H1 (cell line): ENCODE data around the gene TMPRSS9.

ENCODE experiments used
- SAP30 ChIP-seq: fragments of 300-600 bp; sonication (generic); IDR thresholded peaks from 2 replicates; pipeline ENCODE4 v1.7.1; 2012; ENCODE audit warnings: low read length, moderate library complexity, mild to moderate bottlenecking, inconsistent platforms; ENCODE audit not compliant: insufficient read depth, insufficient replicate concordance
- TEAD4 ChIP-seq: IDR thresholded peaks from 2 replicates; pipeline ENCODE4 v1.6.1; 2012; ENCODE audit warnings: low read depth, low read length, inconsistent platforms, mixed read lengths
- TF ChIP-seq, protein P1 (sequence below): IDR thresholded peaks from 2 replicates; pipeline ENCODE4 v1.6.1; 2011; ENCODE audit warnings: low read length, improper control_type of control experiment
- TF ChIP-seq, protein P2 (sequence below), 3 experiments: IDR thresholded peaks; 1 replicate in 2 of 3; 2 replicates in 1 of 3; pipeline versions ENCODE4 v1.5.1 to v1.6.1; 2011; ENCODE audit warnings: low read length in 3 of 3, mild to moderate bottlenecking in 3 of 3, inconsistent platforms in 2 of 3, low read depth in 1 of 3, moderate library complexity in 1 of 3; ENCODE audit not compliant: insufficient read depth in 1 of 3; ENCODE audit errors: control extremely low read depth in 1 of 3
- TF ChIP-seq, protein P3 (sequence below): IDR thresholded peaks from 2 replicates; pipeline ENCODE4 v1.6.1; 2012; ENCODE audit warnings: inconsistent platforms

DNA sequence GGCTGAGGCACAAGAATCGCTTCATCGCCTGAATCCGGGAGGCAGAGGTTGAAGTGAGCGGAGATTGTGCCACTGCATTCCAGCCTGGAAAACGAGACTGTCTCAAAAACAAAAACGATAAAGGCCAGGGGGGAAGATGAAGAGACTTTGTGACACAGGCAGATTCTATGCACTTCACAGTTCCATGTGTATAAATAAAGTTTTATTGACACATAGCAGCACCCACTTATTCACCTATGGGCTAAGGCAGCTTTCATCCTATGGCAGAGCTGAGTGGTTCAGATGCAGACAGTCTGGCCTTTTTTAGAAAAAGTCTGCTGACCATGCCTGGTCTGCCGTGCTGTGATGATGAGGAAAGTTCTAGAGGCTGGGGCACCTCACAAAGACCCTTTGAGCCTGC, 91.1 kb downstream of the TMPRSS9 start:
- TF ChIP-seq, protein P1, sequence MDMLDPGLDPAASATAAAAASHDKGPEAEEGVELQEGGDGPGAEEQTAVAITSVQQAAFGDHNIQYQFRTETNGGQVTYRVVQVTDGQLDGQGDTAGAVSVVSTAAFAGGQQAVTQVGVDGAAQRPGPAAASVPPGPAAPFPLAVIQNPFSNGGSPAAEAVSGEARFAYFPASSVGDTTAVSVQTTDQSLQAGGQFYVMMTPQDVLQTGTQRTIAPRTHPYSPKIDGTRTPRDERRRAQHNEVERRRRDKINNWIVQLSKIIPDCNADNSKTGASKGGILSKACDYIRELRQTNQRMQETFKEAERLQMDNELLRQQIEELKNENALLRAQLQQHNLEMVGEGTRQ, result no peak
- TF ChIP-seq, protein P2, sequence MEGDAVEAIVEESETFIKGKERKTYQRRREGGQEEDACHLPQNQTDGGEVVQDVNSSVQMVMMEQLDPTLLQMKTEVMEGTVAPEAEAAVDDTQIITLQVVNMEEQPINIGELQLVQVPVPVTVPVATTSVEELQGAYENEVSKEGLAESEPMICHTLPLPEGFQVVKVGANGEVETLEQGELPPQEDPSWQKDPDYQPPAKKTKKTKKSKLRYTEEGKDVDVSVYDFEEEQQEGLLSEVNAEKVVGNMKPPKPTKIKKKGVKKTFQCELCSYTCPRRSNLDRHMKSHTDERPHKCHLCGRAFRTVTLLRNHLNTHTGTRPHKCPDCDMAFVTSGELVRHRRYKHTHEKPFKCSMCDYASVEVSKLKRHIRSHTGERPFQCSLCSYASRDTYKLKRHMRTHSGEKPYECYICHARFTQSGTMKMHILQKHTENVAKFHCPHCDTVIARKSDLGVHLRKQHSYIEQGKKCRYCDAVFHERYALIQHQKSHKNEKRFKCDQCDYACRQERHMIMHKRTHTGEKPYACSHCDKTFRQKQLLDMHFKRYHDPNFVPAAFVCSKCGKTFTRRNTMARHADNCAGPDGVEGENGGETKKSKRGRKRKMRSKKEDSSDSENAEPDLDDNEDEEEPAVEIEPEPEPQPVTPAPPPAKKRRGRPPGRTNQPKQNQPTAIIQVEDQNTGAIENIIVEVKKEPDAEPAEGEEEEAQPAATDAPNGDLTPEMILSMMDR (IDR thresholded peaks at IDR 0.05; ENCODE audit: control extremely low read depth in 1 of 3, insufficient read depth in 1 of 3, low read depth in 1 of 3, low read length in 3 of 3), result no peak
- no peak for TF ChIP-seq TEAD4
- TF ChIP-seq, protein P3, sequence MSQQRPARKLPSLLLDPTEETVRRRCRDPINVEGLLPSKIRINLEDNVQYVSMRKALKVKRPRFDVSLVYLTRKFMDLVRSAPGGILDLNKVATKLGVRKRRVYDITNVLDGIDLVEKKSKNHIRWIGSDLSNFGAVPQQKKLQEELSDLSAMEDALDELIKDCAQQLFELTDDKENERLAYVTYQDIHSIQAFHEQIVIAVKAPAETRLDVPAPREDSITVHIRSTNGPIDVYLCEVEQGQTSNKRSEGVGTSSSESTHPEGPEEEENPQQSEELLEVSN, result no peak
- no peak for TF ChIP-seq SAP30
